ENCODE data around the gene EIF2A.

The EIF2A gene

DNA sequence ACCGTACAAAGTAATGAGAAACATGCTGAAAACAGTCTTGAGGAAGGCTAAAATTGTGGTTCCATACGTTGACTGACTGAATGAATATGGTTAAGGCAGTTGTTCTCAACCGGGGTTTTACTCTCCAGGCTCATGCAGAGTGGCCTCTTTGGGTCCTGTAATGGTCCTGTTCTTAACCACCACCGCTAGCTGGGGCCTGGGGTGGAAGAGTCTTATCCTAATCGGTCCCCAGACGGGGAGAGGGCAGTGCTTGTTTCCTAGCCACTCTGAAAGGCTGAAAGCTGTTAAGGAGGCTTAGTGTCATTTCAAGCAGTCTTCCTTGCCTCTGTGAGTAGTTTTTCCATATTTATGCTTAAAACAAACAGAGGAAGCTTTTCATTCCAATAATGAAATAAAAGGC, 88.5 kb downstream of the EIF2A start:
- no peak for DNase-seq (ENCODE audit: low read depth, low spot score)

DNA sequence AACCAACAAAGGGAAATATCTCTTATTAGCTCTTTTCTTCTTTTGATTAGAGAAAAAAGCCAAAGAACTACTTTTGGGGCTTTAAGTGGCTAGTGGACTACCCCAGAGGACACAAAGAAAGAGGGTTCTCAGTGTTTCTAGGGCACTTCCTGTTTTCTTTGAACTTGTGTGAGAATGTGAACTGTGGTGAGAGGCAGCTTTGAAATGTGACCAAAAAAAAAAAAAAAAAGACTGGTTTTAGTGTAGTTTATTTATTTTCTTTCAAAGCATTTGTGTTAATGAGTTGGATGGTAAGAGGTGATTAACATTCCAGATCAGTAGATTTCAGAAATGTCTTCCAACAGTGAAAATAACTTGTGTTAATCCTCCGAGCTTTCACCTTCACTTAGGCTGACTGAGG, 88.9 kb downstream of the EIF2A start:
- DNase-seq (ENCODE audit: low read depth, low spot score), result no peak
